HL-60/S4 (cell line): Measurements from ENCODE around the gene PRRC2B.
"Not testable (repeated sequence)": the region's sequence is repeated elsewhere in the genome, so short reads cannot be mapped to it uniquely, and the experiment has no call there.

Experiments
- in situ Hi-C: fragments of 300-500 bp; cut with MboI; formaldehyde crosslinking; loops from 2 replicates; pipeline ENCODE4 v1.14.3; 2022; ENCODE audit warnings: low sequenced_read_pairs

The PRRC2B gene

DNA sequence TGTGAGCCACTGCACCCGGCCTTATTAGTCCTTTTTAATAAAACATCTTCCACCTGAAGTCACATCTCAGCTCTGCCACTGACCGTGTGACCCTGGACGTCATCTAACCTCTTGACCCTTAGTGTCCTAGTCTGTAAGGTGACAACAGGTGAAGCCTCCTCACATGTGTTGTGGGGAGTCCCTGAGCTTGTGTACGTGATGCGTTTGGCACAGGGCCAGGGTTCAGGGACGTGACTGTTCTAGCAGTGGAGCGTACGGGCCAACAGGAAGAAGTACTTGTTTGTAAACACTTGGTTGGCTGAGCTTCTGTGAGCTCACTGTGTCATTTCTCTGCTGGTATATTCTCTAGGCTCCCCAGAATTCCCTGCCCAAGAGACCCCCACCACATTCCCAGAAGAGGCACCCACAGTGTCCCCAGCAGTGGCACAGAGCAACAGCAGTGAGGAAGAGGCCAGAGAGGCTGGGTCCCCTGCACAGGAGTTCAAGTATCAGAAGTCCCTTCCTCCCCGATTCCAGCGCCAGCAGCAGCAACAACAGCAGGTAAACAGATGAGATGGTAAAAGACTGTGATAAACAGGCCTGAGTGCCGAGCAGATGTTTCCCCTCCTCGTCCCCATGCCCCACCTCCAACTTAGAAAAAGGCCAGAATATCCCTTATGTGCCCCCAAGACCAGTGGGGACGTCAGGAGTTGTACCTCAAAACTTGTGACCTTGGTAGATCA lies 73.5 kb downstream of the PRRC2B start:
- in situ Hi-C loops, result no loop called here

DNA sequence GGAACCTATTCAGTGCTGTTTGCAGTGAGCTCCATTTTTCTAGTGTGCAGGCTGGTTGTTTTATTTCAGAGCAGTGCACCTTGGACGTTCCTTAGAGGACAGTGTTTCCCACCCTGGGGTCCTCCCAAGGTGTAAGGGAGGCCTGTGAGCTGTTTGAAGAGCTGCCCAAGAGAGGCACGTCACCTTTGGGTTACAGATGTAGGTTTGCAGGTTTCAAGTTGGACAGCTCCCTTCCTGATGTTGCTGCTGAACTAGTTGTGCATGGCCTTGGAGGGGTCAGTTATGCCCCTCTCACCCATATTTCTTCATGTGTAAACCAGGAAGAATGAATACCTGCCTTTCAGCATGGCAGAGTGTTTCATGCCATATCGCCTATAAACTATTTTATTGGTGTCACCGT lies 74.1 kb downstream of the PRRC2B start:
- in situ Hi-C loops, result no loop called here

DNA sequence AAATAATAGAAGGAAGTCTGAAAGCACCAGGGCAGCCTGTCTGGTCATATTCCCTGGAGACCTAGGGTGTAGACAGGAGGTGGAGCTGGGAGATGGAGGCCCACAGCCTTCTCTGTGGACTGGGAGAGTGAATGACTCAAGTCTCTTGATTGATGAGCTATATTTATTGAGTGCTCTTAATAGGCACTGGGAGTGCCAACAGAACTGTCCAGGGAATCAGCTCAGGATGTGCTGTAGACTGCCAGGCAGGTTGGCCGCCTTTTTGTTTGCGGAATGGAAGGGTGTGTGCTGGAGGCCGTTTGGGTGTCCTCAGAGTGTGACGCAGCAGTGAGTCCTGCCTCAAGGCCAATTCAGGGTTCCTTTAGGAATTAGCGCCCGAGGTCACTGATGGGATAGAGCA lies 75.5 kb downstream of the PRRC2B start:
- in situ Hi-C loops, result no loop called here

DNA sequence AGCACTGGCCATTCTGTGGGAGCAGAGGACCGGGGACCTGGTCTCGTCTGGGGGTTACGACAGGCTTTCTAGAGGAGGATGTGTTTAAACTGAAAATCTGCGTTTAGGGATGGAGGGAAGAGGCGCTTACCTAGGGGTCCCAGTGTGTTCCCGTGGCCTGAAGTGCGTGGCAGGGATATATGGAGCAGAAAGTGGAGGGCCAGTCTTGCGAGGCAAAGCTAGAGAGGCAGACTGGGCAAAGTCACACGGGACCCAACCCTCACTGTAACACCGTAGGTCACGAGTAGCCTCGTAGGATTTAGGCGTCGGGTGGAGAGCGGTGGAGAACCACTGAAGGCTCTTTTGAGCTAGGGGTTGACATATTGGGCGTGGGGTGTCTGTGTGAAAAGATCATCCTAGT lies 76.1 kb downstream of the PRRC2B start:
- in situ Hi-C loops, result no loop called here

DNA sequence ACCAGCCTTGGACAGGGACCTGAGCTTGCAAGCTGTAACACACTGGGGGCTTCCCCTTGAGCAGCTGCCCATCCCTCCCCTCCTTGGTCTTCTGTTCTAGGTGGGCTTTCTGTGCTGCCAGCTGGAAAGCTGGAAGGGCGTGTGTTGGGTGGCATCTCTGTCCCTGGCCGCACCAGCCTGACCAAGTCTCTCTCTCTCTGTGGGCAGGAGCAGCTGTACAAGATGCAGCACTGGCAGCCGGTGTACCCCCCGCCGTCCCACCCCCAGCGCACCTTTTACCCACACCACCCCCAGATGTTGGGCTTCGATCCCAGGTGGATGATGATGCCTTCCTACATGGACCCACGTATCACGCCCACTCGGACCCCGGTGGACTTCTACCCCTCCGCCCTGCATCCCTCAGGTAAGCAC lies 76.7 kb downstream of the PRRC2B start:
- in situ Hi-C loops, result no loop called here

DNA sequence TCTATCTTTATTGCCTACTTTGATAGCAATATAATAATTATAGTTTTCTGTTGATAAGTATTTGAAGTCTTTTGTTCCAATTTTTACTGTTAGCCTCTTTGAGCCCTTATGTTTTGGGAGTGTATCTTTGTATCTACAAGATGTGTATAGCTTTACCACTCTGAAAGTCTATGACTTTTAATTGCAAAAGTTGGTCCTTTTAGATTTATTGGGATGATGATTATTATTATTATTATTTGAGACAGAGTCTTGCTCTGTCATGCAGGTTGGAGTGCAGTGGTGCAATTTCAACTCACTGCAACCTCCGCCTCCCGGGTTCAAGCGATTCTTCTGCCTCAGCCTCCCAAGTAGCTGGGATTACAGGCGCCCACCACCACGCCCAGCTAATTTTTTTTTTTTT lies 78.2 kb downstream of the PRRC2B start:
- in situ Hi-C loops, result not testable (repeated sequence)

DNA sequence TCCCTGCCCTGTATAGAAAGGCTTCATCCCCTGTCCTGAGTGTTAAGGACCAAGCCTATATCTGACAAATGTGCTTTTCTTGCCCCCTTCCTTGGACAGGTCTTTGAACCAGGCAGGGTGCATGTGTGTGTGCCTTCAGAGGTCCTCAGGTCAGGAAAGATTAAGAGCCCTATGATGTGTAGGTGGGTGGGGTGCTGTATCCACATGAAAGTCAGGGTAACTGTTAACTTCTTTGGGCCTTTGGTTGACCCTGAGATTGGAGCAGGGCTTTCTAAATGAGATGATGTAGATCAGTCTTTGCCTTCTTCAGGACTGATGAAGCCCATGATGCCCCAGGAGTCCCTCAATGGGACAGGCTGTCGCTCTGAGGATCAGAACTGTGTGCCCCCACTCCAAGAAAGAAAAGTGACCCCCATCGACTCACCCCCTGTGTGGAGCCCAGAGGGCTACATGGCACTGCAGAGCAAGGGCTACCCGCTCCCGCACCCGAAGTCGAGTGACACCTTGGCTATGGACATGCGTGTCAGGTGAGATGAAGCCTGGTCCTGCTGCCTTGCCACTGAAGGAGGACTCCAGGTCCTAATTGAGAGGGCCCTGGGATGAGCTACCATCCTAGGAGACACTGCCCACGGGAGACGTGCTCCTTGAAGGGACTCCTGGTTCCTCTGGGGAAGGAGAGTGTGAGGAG lies 79.5 kb downstream of the PRRC2B start:
- in situ Hi-C loops, result no loop called here

DNA sequence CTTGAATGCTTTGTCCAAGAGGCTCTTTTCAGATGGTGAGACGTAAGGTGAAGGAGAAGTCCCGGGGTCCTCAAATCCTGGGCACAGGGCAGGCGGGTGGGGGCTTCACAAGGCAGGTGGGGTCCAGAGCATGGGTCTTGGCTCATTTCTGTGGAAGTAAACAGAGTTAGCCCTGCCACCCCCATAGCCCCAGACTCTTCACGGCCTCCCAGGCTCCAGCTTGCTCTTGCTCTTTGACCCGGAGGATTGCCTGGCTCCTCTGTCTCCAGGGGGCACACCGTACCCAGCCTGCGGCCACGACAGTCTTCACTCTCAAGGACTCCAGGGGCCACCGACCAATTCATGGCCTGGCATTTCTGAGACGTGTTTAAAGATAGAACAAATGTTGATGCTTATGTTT lies 80.0 kb downstream of the PRRC2B start:
- in situ Hi-C loops, result no loop called here

DNA sequence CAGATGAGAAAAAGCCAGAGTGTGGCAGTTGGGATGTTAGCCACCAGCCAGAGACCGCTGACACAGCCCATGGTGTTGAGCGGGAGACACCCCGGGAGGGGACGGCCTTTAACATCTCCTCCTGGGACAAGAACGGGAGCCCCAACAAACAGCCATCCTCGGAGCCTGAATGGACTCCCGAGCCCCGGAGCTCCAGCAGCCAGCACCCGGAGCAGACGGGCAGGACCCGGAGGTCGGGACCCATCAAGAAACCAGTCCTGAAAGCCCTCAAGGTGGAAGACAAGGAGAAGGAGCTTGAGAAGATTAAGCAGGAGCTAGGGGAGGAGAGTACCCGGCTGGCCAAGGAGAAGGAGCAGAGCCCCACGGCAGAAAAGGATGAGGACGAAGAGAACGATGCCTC lies 80.8 kb downstream of the PRRC2B start:
- in situ Hi-C loops, result no loop called here

DNA sequence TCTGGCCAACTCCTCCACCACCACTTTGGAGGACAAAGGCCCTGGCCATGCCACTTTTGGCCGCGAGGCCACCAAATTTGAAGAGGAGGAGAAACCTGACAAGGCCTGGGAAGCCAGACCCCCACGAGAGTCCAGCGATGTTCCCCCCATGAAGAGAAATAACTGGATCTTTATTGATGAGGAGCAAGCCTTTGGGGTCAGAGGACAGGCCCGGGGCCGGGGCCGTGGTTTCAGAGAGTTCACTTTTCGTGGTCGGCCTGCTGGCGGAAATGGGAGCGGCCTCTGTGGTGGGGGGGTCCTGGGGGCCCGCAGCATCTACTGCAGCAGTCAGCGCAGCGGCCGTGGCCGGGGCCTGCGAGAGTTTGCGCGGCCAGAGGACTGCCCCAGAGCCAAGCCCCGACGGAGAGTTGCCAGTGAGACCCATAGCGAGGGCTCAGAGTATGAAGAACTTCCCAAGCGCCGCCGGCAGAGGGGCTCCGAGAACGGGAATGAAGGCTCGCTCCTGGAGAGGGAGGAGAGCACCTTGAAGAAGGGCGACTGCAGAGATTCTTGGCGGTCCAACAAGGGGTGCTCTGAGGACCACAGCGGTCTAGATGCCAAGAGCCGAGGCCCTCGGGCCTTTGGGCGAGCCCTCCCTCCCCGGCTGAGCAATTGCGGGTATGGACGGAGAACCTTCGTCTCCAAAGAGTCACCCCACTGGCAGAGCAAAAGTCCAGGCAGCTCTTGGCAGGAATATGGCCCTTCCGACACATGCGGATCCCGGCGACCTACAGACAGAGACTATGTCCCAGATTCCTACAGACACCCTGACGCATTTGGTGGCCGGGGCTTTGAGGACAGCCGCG lies 81.4 kb downstream of the PRRC2B start:
- in situ Hi-C loops, result no loop called here

DNA sequence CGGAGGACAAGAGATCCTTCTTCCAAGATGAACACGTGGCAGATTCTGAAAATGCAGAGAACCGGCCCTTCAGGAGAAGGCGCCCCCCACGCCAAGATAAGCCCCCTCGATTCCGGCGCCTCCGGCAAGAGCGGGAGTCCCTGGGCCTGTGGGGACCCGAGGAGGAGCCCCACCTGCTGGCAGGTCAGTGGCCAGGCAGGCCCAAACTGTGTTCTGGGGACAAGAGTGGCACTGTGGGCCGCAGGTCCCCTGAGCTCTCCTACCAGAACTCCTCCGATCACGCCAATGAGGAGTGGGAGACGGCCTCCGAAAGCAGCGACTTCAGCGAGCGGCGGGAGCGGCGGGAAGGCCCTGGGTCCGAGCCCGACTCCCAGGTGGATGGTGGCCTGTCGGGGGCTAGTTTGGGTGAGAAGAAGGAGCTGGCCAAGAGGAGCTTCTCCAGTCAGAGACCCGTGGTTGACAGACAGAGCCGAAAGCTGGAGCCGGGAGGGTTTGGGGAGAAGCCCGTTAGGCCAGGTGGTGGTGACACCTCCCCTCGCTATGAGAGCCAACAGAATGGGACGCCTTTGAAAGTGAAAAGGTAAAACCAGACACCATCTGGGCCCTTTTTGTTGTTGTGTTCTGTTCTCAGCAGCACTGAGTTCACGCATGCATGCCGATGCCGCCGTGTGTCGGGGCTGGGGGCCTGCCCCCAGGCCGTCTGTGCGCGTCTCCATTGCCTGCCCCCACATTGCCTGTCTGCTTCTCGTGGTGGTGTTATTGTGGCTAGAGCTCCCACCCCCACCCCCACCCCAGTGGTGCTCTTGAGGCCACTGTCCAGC lies 82.3 kb downstream of the PRRC2B start:
- in situ Hi-C loops, result no loop called here

DNA sequence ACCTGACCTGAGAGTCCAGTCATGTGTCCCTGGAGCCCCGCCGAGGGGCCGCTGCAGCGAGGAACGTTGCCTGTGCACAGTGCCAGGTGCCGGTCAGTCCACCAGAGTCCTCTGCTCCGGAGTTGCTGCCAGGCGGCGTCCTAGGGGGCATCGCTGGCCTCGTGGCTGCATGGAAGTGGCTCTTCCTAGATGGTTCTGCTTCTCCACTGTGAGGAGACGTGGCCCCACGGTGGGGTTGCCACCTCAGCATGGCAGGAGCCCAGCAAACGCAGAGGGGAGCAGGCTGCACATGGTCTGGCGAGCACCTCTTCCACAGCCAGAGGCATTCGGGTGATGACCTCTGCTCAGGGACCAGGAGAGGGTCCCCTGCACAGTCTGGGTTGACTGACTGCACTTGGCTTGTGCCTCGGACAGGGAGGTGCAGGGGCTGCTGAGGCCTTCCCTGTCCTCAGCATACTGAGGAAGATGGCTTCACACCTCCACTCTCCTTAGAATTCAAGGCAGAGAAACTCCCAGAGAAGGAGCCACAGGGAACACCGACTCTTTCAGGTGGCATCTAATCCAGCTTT lies 83.0 kb downstream of the PRRC2B start:
- in situ Hi-C loops, result no loop called here

- in situ Hi-C loops, result no loop called here
These were observed 83.5 kb downstream of the PRRC2B start for GRCh38 chr9:131477367-131477766.

DNA sequence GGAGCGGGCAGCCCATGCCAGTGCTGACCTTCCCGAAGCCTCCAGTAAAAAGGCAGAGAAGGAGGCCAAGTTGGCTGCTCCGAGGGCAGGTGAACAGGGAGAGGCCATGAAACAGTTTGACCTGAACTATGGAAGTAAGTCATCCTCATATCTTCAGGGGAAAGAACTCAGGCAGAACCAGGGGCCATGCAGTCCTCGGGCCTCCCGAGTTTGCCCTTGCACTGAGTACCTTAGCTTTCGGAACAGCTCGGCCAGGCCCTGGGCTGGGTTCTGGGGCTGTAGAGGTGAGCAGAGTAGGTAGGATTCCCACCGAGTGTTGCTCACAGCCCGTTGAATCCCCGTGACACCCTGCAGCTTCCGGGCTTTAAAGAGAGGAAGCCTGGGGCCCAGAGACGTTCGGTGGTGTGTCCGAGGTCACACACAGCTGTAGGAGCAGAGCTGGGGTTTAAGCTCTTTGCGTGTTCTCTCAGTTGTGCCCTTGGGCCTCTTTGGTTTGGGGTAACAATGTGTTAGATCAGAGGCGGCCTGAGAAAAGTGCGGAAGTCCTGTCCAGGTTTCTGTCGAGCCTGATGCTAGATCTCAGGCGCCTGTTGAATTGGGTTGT lies 84.0 kb downstream of the PRRC2B start:
- in situ Hi-C loops, result no loop called here

- in situ Hi-C loops, result no loop called here
These were observed 84.6 kb downstream of the PRRC2B start for GRCh38 chr9:131478421-131478868.

DNA sequence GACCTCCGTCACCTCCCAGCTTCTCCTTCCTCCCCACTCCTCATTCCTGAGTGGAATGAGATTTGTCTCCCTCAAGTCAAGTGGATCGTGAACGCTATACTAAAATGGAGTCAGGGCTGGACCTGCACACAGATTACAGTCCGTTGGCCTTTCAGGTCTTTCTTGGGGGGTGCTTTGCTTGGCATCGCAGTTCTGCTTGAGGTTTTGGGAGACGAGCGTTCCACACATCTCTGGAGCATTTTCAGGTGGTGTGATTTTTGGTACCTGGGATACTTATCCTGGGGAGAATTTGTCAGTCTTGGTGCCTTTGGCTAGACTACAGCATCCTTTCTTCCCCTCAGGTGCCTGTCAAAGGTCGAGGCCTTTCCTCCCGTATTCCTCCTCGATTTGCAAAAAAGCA lies 85.0 kb downstream of the PRRC2B start:
- in situ Hi-C loops, result no loop called here

GRCh38 chr9:131480258-131480657 lies 86.4 kb downstream of the PRRC2B start:
- in situ Hi-C loops, result no loop called here

DNA sequence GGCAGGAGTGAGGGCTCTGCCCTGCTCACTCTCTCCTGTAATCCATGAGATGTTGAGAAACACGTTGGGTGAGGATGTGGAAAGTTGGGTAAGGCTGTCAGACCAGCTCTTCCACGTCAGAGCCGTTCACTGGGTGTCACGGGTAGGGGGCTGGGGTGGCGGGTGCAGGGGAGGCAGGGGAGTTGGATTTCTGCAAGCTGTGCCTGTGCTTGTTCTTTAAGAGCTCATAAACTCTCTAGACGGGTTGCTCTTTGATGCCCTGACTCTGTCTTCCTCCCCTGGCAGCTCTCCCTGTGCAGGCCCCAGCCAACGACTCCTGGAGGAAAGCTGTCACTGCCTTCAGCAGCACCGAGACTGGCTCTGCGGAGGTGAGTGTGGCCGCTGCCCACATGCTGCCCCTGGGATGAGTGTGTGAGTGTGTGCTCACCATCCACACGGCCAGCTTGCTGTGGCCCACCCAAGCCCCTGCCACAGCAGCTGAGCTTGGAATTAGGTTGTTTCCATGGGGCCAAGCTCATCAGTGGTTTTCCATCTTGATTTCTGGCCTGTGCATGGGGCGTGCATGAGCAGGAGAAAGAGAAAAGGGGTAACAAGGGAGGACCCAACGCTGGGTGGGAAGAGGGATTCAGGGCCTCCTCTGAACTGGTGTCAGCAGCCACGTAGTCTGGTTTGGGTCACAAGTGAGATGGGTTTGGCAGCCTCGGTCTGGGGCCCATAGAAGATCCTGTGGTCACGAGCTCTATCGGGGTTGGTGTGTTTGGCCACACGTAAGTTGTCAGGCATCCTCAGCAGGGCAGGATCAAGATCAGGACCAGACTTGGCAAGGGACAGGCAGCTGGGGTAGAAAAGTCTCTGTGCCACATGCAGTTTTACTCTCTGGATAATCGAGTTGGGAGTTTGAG lies 87.8 kb downstream of the PRRC2B start:
- in situ Hi-C loops, result no loop called here

DNA sequence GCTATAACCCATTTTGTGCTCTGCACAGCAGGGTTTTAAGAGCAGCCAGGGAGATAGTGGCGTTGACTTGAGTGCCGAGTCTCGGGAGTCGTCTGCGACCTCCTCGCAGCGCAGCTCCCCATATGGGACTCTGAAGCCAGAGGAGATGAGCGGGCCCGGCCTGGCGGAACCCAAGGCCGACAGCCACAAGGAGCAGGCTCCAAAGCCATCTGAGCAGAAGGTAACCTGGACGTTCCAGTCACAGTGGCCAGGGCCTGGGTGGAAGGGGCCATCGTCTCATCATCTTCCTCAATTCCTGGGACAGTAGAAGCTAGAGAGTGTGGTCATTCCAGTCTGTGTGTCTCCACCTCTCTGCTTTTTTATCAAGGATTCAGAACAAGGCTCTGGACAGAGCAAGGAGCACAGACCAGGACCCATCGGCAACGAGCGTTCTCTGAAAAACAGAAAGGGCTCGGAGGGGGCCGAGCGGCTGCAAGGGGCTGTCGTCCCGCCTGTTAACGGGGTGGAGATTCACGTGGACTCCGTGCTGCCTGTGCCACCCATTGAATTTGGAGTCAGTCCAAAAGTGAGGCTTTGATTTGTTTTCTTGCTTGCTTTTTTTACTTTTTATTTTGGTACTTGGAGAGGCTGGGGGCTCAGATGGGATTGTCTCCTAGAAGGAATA lies 88.6 kb downstream of the PRRC2B start:
- in situ Hi-C loops, result no loop called here
